Hepatocyte (in vitro differentiated cells): ENCODE results near the gene ZNHIT2. TPM values are rescaled to one million over a fixed set of nuclear protein-coding genes. Genes with fewer than 3 reads are reported as not detected.

Experiments
- DNase-seq: peaks from one replicate; pipeline ENCODE4 v3.0.0-alpha.2; 2016; ENCODE audit warnings: low spot score
- H2AFZ ChIP-seq: fragments of 200-600 bp; sonication (generic); 2 replicates; pipeline ENCODE4 v1.6.0; 2016; ENCODE audit warnings: antibody characterized with exemption, mild to moderate bottlenecking
- H3K27ac ChIP-seq: fragments of 200-600 bp; sonication (generic); 2 replicates; pipeline ENCODE4 v1.5.1; 2016; ENCODE audit warnings: mild to moderate bottlenecking
- H3K27me3 ChIP-seq: fragments of 200-600 bp; sonication (generic); 2 replicates; pipeline ENCODE4 v1.6.1; 2016
- H3K36me3 ChIP-seq: fragments of 200-600 bp; sonication (generic); replicated peaks from 2 replicates; pipeline ENCODE4 v1.5.1; 2016; ENCODE audit warnings: low read depth; ENCODE audit not compliant: insufficient read depth
- H3K4me1 ChIP-seq: fragments of 200-600 bp; sonication (generic); 2 replicates; pipeline ENCODE4 v1.5.1; 2016; ENCODE audit warnings: mild to moderate bottlenecking, moderate library complexity; ENCODE audit not compliant: insufficient read depth
- H3K4me2 ChIP-seq: fragments of 200-600 bp; sonication (generic); 2 replicates; pipeline ENCODE4 v1.6.0; 2016
- H3K4me3 ChIP-seq: fragments of 200-600 bp; sonication (generic); 2 replicates; pipeline ENCODE4 v1.5.1; 2016; ENCODE audit warnings: mild to moderate bottlenecking
- H3K79me2 ChIP-seq: fragments of 200-600 bp; sonication (generic); 2 replicates; pipeline ENCODE4 v1.6.0; 2017; ENCODE audit warnings: mild to moderate bottlenecking
- H3K9me2 ChIP-seq: fragments of 200-600 bp; sonication (generic); replicated peaks from 2 replicates; pipeline ENCODE4 v1.6.0; 2017; ENCODE audit warnings: mild to moderate bottlenecking; ENCODE audit not compliant: insufficient read depth
- H3K9me3 ChIP-seq: fragments of 200-600 bp; sonication (generic); 2 replicates; pipeline ENCODE4 v1.5.1; 2016; ENCODE audit warnings: low read depth, mild to moderate bottlenecking
- H4K20me1 ChIP-seq: fragments of 200-600 bp; sonication (generic); 2 replicates; pipeline ENCODE4 v1.6.0; 2016; ENCODE audit warnings: mild to moderate bottlenecking; ENCODE audit not compliant: insufficient read depth, poor library complexity, severe bottlenecking
- CTCF ChIP-seq: fragments of 200-600 bp; sonication (generic); IDR thresholded peaks from 2 replicates; pipeline ENCODE4 v1.5.1; 2016; ENCODE audit warnings: antibody characterized with exemption, mild to moderate bottlenecking; ENCODE audit not compliant: poor library complexity
- EZH2 ChIP-seq: fragments of 200-600 bp; sonication (generic); IDR thresholded peaks from 2 replicates; pipeline ENCODE4 v1.6.1; 2016; ENCODE audit warnings: antibody characterized with exemption, mild to moderate bottlenecking, borderline replicate concordance
- EZH2phosphoT487 ChIP-seq: fragments of 200-600 bp; sonication (generic); IDR thresholded peaks from one replicate; pipeline ENCODE4 v1.6.1; 2018; ENCODE audit warnings: antibody characterized with exemption, mild to moderate bottlenecking, low read depth, moderate library complexity; ENCODE audit not compliant: unreplicated experiment, severe bottlenecking
- WGBS: methylation state at CpG from one replicate; pipeline ENCODE4 v1.1.6; 2016; ENCODE audit warnings: low lambda C conversion rate; ENCODE audit errors: missing lambda C conversion rate; 5-methylcytosine and 5-hydroxymethylcytosine counted together
- polyA plus RNA-seq: library from polyadenylated mRNA; unstranded; fragments of >200 nt; fragmentation: Nextera tagmentation; extraction: Ambion mirVana; gene quantifications from 2 replicates; pipeline ENCODE4 v1.2.1, GENCODE V29; 2016
- total RNA-seq: library from RNA; depleted of rRNA; stranded (reverse); fragments of >200 nt; gene quantifications from 2 replicates; pipeline ENCODE4 v1.2.3, GENCODE V29; 2014

The ZNHIT2 gene
- total and polyA plus RNA-seq, 2 experiments from 2014 or later: 13.5 to 23.7 TPM

GRCh38 chr11:65125197-65126056 lies 7.9 kb upstream of the ZNHIT2 start:
- Histone ChIP-seq H3K9me3 (no peaks in the 10 kb centered on the region), H3K4me3 (no peak overlapping the region), H3K27ac (no peak overlapping the region), H3K9me2 (no peaks in the 10 kb centered on the region), H2AFZ (no peak overlapping the region), H3K4me2 (no peak overlapping the region), H4K20me1 (no peaks in the 10 kb centered on the region), H3K4me1 (peaks cover 12% of the 10 kb centered on the region), H3K79me2 (peaks cover 39% of the 10 kb centered on the region), H3K36me3 (peaks cover 2% of the 10 kb centered on the region), H3K27me3 (no peaks in the 10 kb centered on the region)
- 94% methylated on average over 12 of the region's 12 CpGs for WGBS
- DNase-seq: no peak
- TF ChIP-seq EZH2phosphoT487: no peak
- no peak for TF ChIP-seq EZH2
- no peak for TF ChIP-seq CTCF

- H3K36me3 ChIP-seq: peaks cover 2% of the 10 kb centered on the region
- H3K4me3 ChIP-seq: no peak overlapping the region
- H3K79me2 ChIP-seq: peaks cover 46% of the 10 kb centered on the region
- 93% methylated on average over 5 of the region's 5 CpGs for WGBS
- H3K4me1 ChIP-seq: peaks cover 12% of the 10 kb centered on the region
- no peak for DNase-seq
- no peak for TF ChIP-seq CTCF
- TF ChIP-seq EZH2phosphoT487: no peak
- TF ChIP-seq EZH2: no peak
- H4K20me1 ChIP-seq: no peaks in the 10 kb centered on the region
- no peaks in the 10 kb centered on the region for H3K9me3 ChIP-seq
- no peaks in the 10 kb centered on the region for H3K27me3 ChIP-seq
- no peak overlapping the region for H3K4me2 ChIP-seq
- no peak overlapping the region for H2AFZ ChIP-seq
- H3K27ac ChIP-seq: no peak overlapping the region
- H3K9me2 ChIP-seq: no peaks in the 10 kb centered on the region
These were observed 7.1 kb upstream of the ZNHIT2 start for GRCh38 chr11:65124480-65125196.

- H3K4me1 ChIP-seq: peaks cover 12% of the 10 kb centered on the region
- no peaks in the 10 kb centered on the region for H3K27me3 ChIP-seq
- H3K9me3 ChIP-seq: no peaks in the 10 kb centered on the region
- DNase-seq: peak; percentile 100
- H3K36me3 ChIP-seq: peaks cover 2% of the 10 kb centered on the region
- H3K4me2 ChIP-seq: peak within 1 kb of the TSS; percentile 89
- H4K20me1 ChIP-seq: no peaks in the 10 kb centered on the region
- peak within 1 kb of the TSS; percentile 60 for H3K4me3 ChIP-seq
- peak within 1 kb of the TSS; percentile 96 for H3K27ac ChIP-seq
- H3K9me2 ChIP-seq: no peaks in the 10 kb centered on the region
- H2AFZ ChIP-seq: peak within 1 kb of the TSS; percentile 77
- TF ChIP-seq EZH2phosphoT487 (no peak), CTCF (no peak), EZH2 (no peak)
- H3K79me2 ChIP-seq: peaks cover 53% of the 10 kb centered on the region
- WGBS: under 1% methylated on average over 64 of the region's 64 CpGs
These were observed 4.6 kb upstream of the ZNHIT2 start, which contains the start of the genes FAU and MRPL49 for GRCh38 chr11:65121865-65122696. FAU (minus strand) TSS chr11:65122134; CDS start chr11:65121813, 321 bp downstream. MRPL49 (plus strand) TSS chr11:65122321; CDS start chr11:65122347, 26 bp downstream.
